Stimulated activated CD8-positive, alpha-beta memory T cell treated with anti-CD3 and anti-CD28 coated beads, Interleukin-2, amount 100 ng/mL, for 1 hour (primary cell): ENCODE results near the gene CXXC4.

Source experiments
- DNase-seq, 2 donors: peaks; one replicate each; pipeline ENCODE4 v3.0.0-alpha.2; 2020; ENCODE audit warnings: low read depth in 2 of 2

The CXXC4 gene

GRCh38 chr4:104420766-104421165 lies 73.9 kb downstream of the CXXC4 start:
- no peak for DNase-seq
